HG03354 (cell line): Measurements from ENCODE around the gene PSAP.
A peak's percentile ranks its signal among the peaks of the same experiment; 100 is the strongest.

Source experiments
- ATAC-seq: cut with Tn5 transposase; IDR thresholded peaks from one replicate; pipeline ENCODE4 v1.9.1; 2021; ENCODE audit warnings: mild to moderate bottlenecking; ENCODE audit not compliant: unreplicated experiment, poor library complexity, severe bottlenecking

PSAP gene

GRCh38 chr10:71847418-71847817, 3.6 kb downstream of the PSAP start:
- no peak for ATAC-seq

- no peak for ATAC-seq
Measured at GRCh38 chr10:71846816-71847215, 4.2 kb downstream of the PSAP start.

GRCh38 chr10:71845410-71846405, 5.3 kb downstream of the PSAP start:
- ATAC-seq: no peak

GRCh38 chr10:71844695-71845094, 6.4 kb downstream of the PSAP start:
- ATAC-seq: no peak

GRCh38 chr10:71844084-71844483, 7.0 kb downstream of the PSAP start:
- ATAC-seq: no peak

GRCh38 chr10:71842856-71843686, 8.0 kb downstream of the PSAP start:
- ATAC-seq: no peak

GRCh38 chr10:71842422-71842821, 8.6 kb downstream of the PSAP start:
- ATAC-seq: no peak

- no peak for ATAC-seq
Measured at GRCh38 chr10:71840958-71841335, 10.1 kb downstream of the PSAP start.

- no peak for ATAC-seq
Measured at GRCh38 chr10:71840177-71840957, 10.7 kb downstream of the PSAP start.

- no peak for ATAC-seq
Measured at GRCh38 chr10:71838264-71839211, 12.5 kb downstream of the PSAP start.

- no peak for ATAC-seq
Measured at GRCh38 chr10:71837098-71837827, 13.8 kb downstream of the PSAP start.

- ATAC-seq: peak; percentile 22
Measured at GRCh38 chr10:71836596-71836974, 14.5 kb downstream of the PSAP start.

- ATAC-seq: peak; percentile 95
Measured at GRCh38 chr10:71835671-71836595, 15.1 kb downstream of the PSAP start.

GRCh38 chr10:71834343-71834674, 16.7 kb downstream of the PSAP start:
- ATAC-seq: no peak

- no peak for ATAC-seq
Measured at GRCh38 chr10:71833451-71834342, 17.4 kb downstream of the PSAP start.

GRCh38 chr10:71832967-71833366, 18.1 kb downstream of the PSAP start:
- ATAC-seq: no peak
